Small intestine (tissue), 7 donors: ENCODE measurements around the gene GDI2. TPM values are rescaled to one million over a fixed set of nuclear protein-coding genes. Genes with fewer than 3 reads are reported as not detected.

ENCODE experiments used
- DNase-seq, 2 donors: peaks; one replicate each; pipeline versions ENCODE4 v3.0.0 to v3.0.0-alpha.2; 2013
- FAIRE-seq: peaks from 2 replicates; lab custom pipeline; 2012; peaks lifted over from hg19 to GRCh38; lab: Jason Lieb, UNC
- H3K27ac ChIP-seq, 3 donors: one replicate each; pipeline ENCODE4 v1.5.1; 2013; ENCODE audit warnings: low read length in 2 of 3, mild to moderate bottlenecking in 2 of 3, control low read depth in 1 of 3, inconsistent platforms in 1 of 3, low read depth in 1 of 3, moderate library complexity in 1 of 3
- H3K27me3 ChIP-seq, 3 donors: one replicate each; pipeline ENCODE4 v1.6.1; 2013; ENCODE audit warnings: low read length in 3 of 3, inconsistent platforms in 1 of 3; ENCODE audit not compliant: control insufficient read depth in 3 of 3, insufficient read depth in 3 of 3
- H3K36me3 ChIP-seq, 3 donors: one replicate each; pipeline ENCODE4 v1.6.1; 2013; ENCODE audit warnings: low read length in 3 of 3, inconsistent platforms in 1 of 3, low read depth in 1 of 3, mild to moderate bottlenecking in 1 of 3, moderate library complexity in 1 of 3; ENCODE audit not compliant: control insufficient read depth in 3 of 3, insufficient read depth in 2 of 3
- H3K4me1 ChIP-seq, 3 donors: one replicate each; pipeline ENCODE4 v1.6.1; 2013; ENCODE audit warnings: low read length in 2 of 3, inconsistent platforms in 1 of 3, low read depth in 1 of 3, mild to moderate bottlenecking in 1 of 3, moderate library complexity in 1 of 3; ENCODE audit not compliant: control insufficient read depth in 3 of 3, insufficient read depth in 2 of 3
- H3K4me3 ChIP-seq, 3 donors: one replicate each; pipeline ENCODE4 v1.5.1; 2013; ENCODE audit warnings: low read length in 3 of 3, control low read depth in 1 of 3, inconsistent platforms in 1 of 3, low read depth in 1 of 3, mild to moderate bottlenecking in 1 of 3, moderate library complexity in 1 of 3
- H3K9me3 ChIP-seq, 2 donors: one replicate each; pipeline ENCODE4 v1.6.1; 2013; ENCODE audit warnings: low read depth in 1 of 2, low read length in 1 of 2; ENCODE audit not compliant: control insufficient read depth in 2 of 2, insufficient read depth in 1 of 2
- WGBS, 3 donors: extraction: QIAGEN DNeasy Blood & Tissue Kit; methylation state at CpG; one replicate each; pipeline ENCODE4 v1.1.7; 2013; 5-methylcytosine and 5-hydroxymethylcytosine counted together
- polyA plus RNA-seq, 4 donors: library from polyadenylated mRNA; stranded (reverse) in 3 of 4; unstranded in 1 of 4; fragments of 200-250 nt in 3 of 4; fragments of 120-200 nt in 1 of 4; gene quantifications; one replicate each; pipeline versions ENCODE4 v1.2.1 to v1.2.3, GENCODE V29; 2013
- donor health status: healthy with polysubstance abuse.
- donor health status: control.
- donor health status: control.
- donor health status: Bipolar disorder and iron deficiency.
- donor health status: healthy.

The GDI2 gene
- polyA plus RNA-seq, 4 donors, result 226 to 322 (median 241) TPM

GRCh38 chr10:5758927-5759326, 54.3 kb downstream of the GDI2 start:
- Histone ChIP-seq H3K27ac (no peak overlapping the region), H3K4me1 (no peaks in the 10 kb centered on the region), H3K4me3 (no peak overlapping the region), H3K27me3 (no peaks in the 10 kb centered on the region), H3K9me3 (no peaks in the 10 kb centered on the region), H3K36me3 (peaks cover 7 to 32% (median 25%) of the 10 kb centered on the region in 3 donors)
- 85 to 98% (median 97%) methylated on average over 2 of the region's 2 CpGs for WGBS, 3 donors
- DNase-seq (no peak), FAIRE-seq (no peak)

GRCh38 chr10:5757766-5758517, 55.3 kb downstream of the GDI2 start:
- DNase-seq (no peak), FAIRE-seq (no peak)
- no peaks in the 10 kb centered on the region for H3K9me3 ChIP-seq
- 92 to 98% (median 97%) methylated on average over 3 of the region's 3 CpGs for WGBS, 3 donors
- H3K4me3 ChIP-seq, result no peak overlapping the region
- no peaks in the 10 kb centered on the region for H3K4me1 ChIP-seq
- H3K27ac ChIP-seq, result no peak overlapping the region
- H3K36me3 ChIP-seq, result peaks cover 7 to 33% (median 23%) of the 10 kb centered on the region in 3 donors
- H3K27me3 ChIP-seq, result no peaks in the 10 kb centered on the region

- Histone ChIP-seq H3K4me1 (peaks cover 0 to 4% (median 0%) of the 10 kb centered on the region in 3 donors), H3K36me3 (peaks cover 0 to 37% (median 14%) of the 10 kb centered on the region in 3 donors), H3K9me3 (no peaks in the 10 kb centered on the region), H3K27ac (peak overlapping the region in 1 of 3 donors; percentile 72), H3K27me3 (no peaks in the 10 kb centered on the region), H3K4me3 (no peak overlapping the region)
- 93 to 95% (median 93%) methylated on average over 17 of the region's 17 CpGs for WGBS, 3 donors
- DNase-seq (peak in 1 of 2 donors; percentile 81), FAIRE-seq (no peak)
These were observed 60.8 kb downstream of the GDI2 start for GRCh38 chr10:5752301-5752871.

GRCh38 chr10:5751601-5752253, 61.5 kb downstream of the GDI2 start:
- Histone ChIP-seq H3K36me3 (peaks cover under 1 to 34% (median 15%) of the 10 kb centered on the region in 3 donors), H3K4me3 (no peak overlapping the region), H3K27me3 (no peaks in the 10 kb centered on the region), H3K4me1 (peaks cover 0 to 4% (median 0%) of the 10 kb centered on the region in 3 donors), H3K9me3 (no peaks in the 10 kb centered on the region), H3K27ac (peak overlapping the region in 1 of 3 donors; percentile 48)
- DNase-seq (no peak), FAIRE-seq (no peak)
- WGBS, 3 donors, result 74 to 85% (median 78%) methylated on average over 6 of the region's 6 CpGs

GRCh38 chr10:5748394-5748803, 64.8 kb downstream of the GDI2 start:
- DNase-seq (no peak), FAIRE-seq (no peak)

GRCh38 chr10:5746197-5746596, 67.0 kb downstream of the GDI2 start:
- DNase-seq, result no peak

More at GRCh38 chr10:5748394-5748803, 64.8 kb downstream of the GDI2 start:
- 87 to 95% (median 91%) methylated on average over 4 of the region's 4 CpGs for WGBS, 3 donors
- Histone ChIP-seq H3K36me3 (peaks cover 7 to 36% (median 17%) of the 10 kb centered on the region in 3 donors), H3K4me3 (no peak overlapping the region), H3K27me3 (no peaks in the 10 kb centered on the region), H3K9me3 (no peaks in the 10 kb centered on the region), H3K4me1 (peaks cover 0 to 4% (median 0%) of the 10 kb centered on the region in 3 donors), H3K27ac (no peak overlapping the region)

GRCh38 chr10:5744849-5745248, 68.4 kb downstream of the GDI2 start:
- DNase-seq, result peak; percentile 50 to 63
- FAIRE-seq, result no peak
- H3K9me3 ChIP-seq, result no peaks in the 10 kb centered on the region
- no peaks in the 10 kb centered on the region for H3K27me3 ChIP-seq
- no peaks in the 10 kb centered on the region for H3K4me1 ChIP-seq
- 32 to 78% (median 66%) methylated on average over 5 of the region's 5 CpGs for WGBS, 3 donors
- peaks cover 7 to 30% (median 14%) of the 10 kb centered on the region in 3 donors for H3K36me3 ChIP-seq
- no peak overlapping the region for H3K27ac ChIP-seq
- H3K4me3 ChIP-seq, result no peak overlapping the region

More at GRCh38 chr10:5746197-5746596, 67.0 kb downstream of the GDI2 start:
- H3K36me3 ChIP-seq, result peaks cover 7 to 27% (median 11%) of the 10 kb centered on the region in 3 donors
- no peak overlapping the region for H3K4me3 ChIP-seq
- no peak overlapping the region for H3K27ac ChIP-seq
- no peak for FAIRE-seq
- no peaks in the 10 kb centered on the region for H3K9me3 ChIP-seq
- H3K4me1 ChIP-seq, result no peaks in the 10 kb centered on the region
- 79 to 85% (median 82%) methylated on average over 4 of the region's 4 CpGs for WGBS, 3 donors
- no peaks in the 10 kb centered on the region for H3K27me3 ChIP-seq

- H3K4me1 ChIP-seq, result no peaks in the 10 kb centered on the region
- H3K27ac ChIP-seq, result no peak overlapping the region
- 76 to 77% (median 76%) methylated on average over 5 of the region's 5 CpGs for WGBS, 3 donors
- DNase-seq (no peak), FAIRE-seq (no peak)
- no peaks in the 10 kb centered on the region for H3K9me3 ChIP-seq
- no peak overlapping the region for H3K4me3 ChIP-seq
- peaks cover 7 to 22% (median 16%) of the 10 kb centered on the region in 3 donors for H3K36me3 ChIP-seq
- no peaks in the 10 kb centered on the region for H3K27me3 ChIP-seq
These were observed 69.5 kb downstream of the GDI2 start for GRCh38 chr10:5743736-5744135.
